B cell (primary cell): Measurements from ENCODE around the gene THRA. TPM values are rescaled to one million over a fixed set of nuclear protein-coding genes. Genes with fewer than 3 reads are reported as not detected.
A peak's percentile ranks its signal among the peaks of the same experiment; 100 is the strongest.

Experiments
- ATAC-seq: fragments of 200-7000 bp; cut with Tn5 transposase; one replicate; pipeline ENCODE4 v1.10.0; 2021; ENCODE audit warnings: low read depth, mild to moderate bottlenecking, moderate number of reproducible peaks, moderate library complexity
- CTCF ChIA-PET: fragments of 350-600 bp; sonication (Branson Sonifier 250); formaldehyde crosslinking; loops from one replicate; lab custom pipeline; 2021; ENCODE audit warnings: antibody characterized with exemption, inconsistent platforms; lab: Charles Lee
- POLR2A ChIA-PET: fragments of 350-600 bp; sonication (Branson Sonifier 250); formaldehyde crosslinking; loops from one replicate; lab custom pipeline; 2021; ENCODE audit warnings: antibody characterized with exemption; lab: Charles Lee
- DNase-seq: peaks from one replicate; pipeline ENCODE4 v3.0.0; 2013
- H2AFZ ChIP-seq: 2 replicates; pipeline ENCODE4 v1.6.1; 2012; ENCODE audit warnings: mild to moderate bottlenecking, low read depth, low read length; ENCODE audit not compliant: insufficient read depth, poor library complexity, severe bottlenecking
- H3K27ac ChIP-seq, 2 donors: 1 replicate in 1 of 2; 2 replicates in 1 of 2; pipeline ENCODE4 v1.5.1; 2012 to 2013; ENCODE audit warnings: low read length in 2 of 2, mild to moderate bottlenecking in 2 of 2, moderate library complexity in 1 of 2
- H3K27me3 ChIP-seq, 4 experiments: fragments of 200-600 bp in 1 of 4; sonication (generic) in 1 of 4; replicated peaks in 1 of 4; 1 replicate in 2 of 4; 2 replicates in 2 of 4; pipeline versions ENCODE4 v1.6.1 to v1.7.0; 2013 to 2016; ENCODE audit warnings: low read length in 3 of 4, mild to moderate bottlenecking in 2 of 4, mixed read lengths in 1 of 4, moderate library complexity in 1 of 4; ENCODE audit not compliant: insufficient read depth in 4 of 4, control insufficient read depth in 3 of 4; ENCODE audit errors: control extremely low read depth in 1 of 4
- H3K36me3 ChIP-seq, 2 experiments: replicated peaks in 1 of 2; 1 replicate in 1 of 2; 2 replicates in 1 of 2; pipeline versions ENCODE4 v1.6.1 to v1.7.1; 2013; ENCODE audit warnings: low read length in 1 of 2; ENCODE audit not compliant: insufficient read depth in 2 of 2, control insufficient read depth in 1 of 2; ENCODE audit errors: control extremely low read depth in 1 of 2, extremely low read depth in 1 of 2
- H3K4me1 ChIP-seq, 2 donors: fragments of 200-600 bp in 1 of 2; sonication (generic) in 1 of 2; 1 replicate in 1 of 2; 2 replicates in 1 of 2; pipeline versions ENCODE4 v1.5.1 to v1.6.1; 2013 to 2017; ENCODE audit warnings: low read length in 2 of 2; ENCODE audit not compliant: control insufficient read depth in 2 of 2, insufficient read depth in 2 of 2
- H3K4me2 ChIP-seq: replicated peaks from 2 replicates; pipeline ENCODE3; 2012; ENCODE audit warnings: mild to moderate bottlenecking, low read depth, low read length; ENCODE audit not compliant: poor library complexity, severe bottlenecking
- H3K4me3 ChIP-seq, 5 experiments: fragments of 200-600 bp in 1 of 5; sonication (generic) in 1 of 5; 1 replicate in 3 of 5; 2 replicates in 2 of 5; pipeline versions ENCODE4 v1.5.1 to v1.7.0; 2011 to 2016; ENCODE audit warnings: low read length in 4 of 5, mild to moderate bottlenecking in 4 of 5, low read depth in 2 of 5, control low read depth in 1 of 5, moderate library complexity in 1 of 5; ENCODE audit not compliant: insufficient read depth in 1 of 5; ENCODE audit errors: control extremely low read depth in 1 of 5, extremely low read depth in 1 of 5
- H3K79me2 ChIP-seq: fragments of 200-600 bp; sonication (generic); one replicate; pipeline ENCODE4 v1.6.0; 2016; ENCODE audit warnings: low read length; ENCODE audit not compliant: control insufficient read depth, insufficient read depth
- H3K9ac ChIP-seq: fragments of 200-600 bp; sonication (generic); 2 replicates; pipeline ENCODE4 v1.6.1; 2017; ENCODE audit warnings: mild to moderate bottlenecking, low read length, moderate library complexity
- H3K9me3 ChIP-seq, 3 donors: one replicate each; pipeline versions ENCODE4 v1.6.1 to v1.7.1; 2013; ENCODE audit warnings: low read length in 2 of 3; ENCODE audit not compliant: control insufficient read depth in 2 of 3, insufficient read depth in 1 of 3; ENCODE audit errors: control extremely low read depth in 1 of 3
- H4K20me1 ChIP-seq: 2 replicates; pipeline ENCODE4 v1.6.0; 2012; ENCODE audit warnings: mild to moderate bottlenecking, low read length; ENCODE audit not compliant: insufficient read depth, control insufficient read depth, poor library complexity, severe bottlenecking
- H3K27ac Mint-ChIP-seq: one replicate; pipeline ENCODE4 v1.8.0; 2021; ENCODE audit warnings: mixed read lengths
- H3K27me3 Mint-ChIP-seq: one replicate; pipeline ENCODE4 v1.8.0; 2021; ENCODE audit warnings: mixed read lengths
- H3K4me1 Mint-ChIP-seq: one replicate; pipeline ENCODE4 v1.8.0; 2021; ENCODE audit warnings: mixed read lengths
- H3K4me3 Mint-ChIP-seq: one replicate; pipeline ENCODE4 v1.8.0; 2021; ENCODE audit warnings: mixed read lengths
- H3K9me3 Mint-ChIP-seq: one replicate; pipeline ENCODE4 v1.8.0; 2022; ENCODE audit warnings: mixed read lengths; ENCODE audit not compliant: insufficient read depth
- CTCF ChIP-seq: fragments of 200-600 bp; IDR thresholded peaks from one replicate; pipeline ENCODE4 v1.8.0; 2022; ENCODE audit warnings: antibody characterized with exemption, mild to moderate bottlenecking
- EZH2 ChIP-seq: IDR thresholded peaks from 2 replicates; pipeline ENCODE4 v1.6.1; 2012; ENCODE audit warnings: borderline replicate concordance, low read depth, mild to moderate bottlenecking, moderate library complexity, low read length; ENCODE audit not compliant: insufficient read depth, poor library complexity, severe bottlenecking
- WGBS: methylation state at CpG from one replicate; pipeline ENCODE4 v1.1.5; 2013; ENCODE audit warnings: missing lambda C conversion rate; ENCODE audit not compliant: insufficient coverage; 5-methylcytosine and 5-hydroxymethylcytosine counted together
- intact Hi-C: fragments of 100-400 bp; cut with micrococcal nuclease; formaldehyde crosslinking; loops from one replicate; pipeline ENCODE4 v1.10.0; 2022
- polyA plus RNA-seq: library from polyadenylated mRNA; depleted of rRNA; stranded (reverse); fragments of >200 nt; gene quantifications from 2 replicates; pipeline ENCODE4 v1.2.3, GENCODE V29; 2012
- total RNA-seq, 2 donors: library from RNA; stranded (reverse); fragments of 120-200 nt in 1 of 2; gene quantifications; 1 replicate in 1 of 2; 2 replicates in 1 of 2; pipeline versions ENCODE4 v1.2.3 to v1.2.4, GENCODE V29; 2013 to 2022

The THRA gene
- total and polyA plus RNA-seq, 2 donors (not counting 1 experiment from before 2014, with no cell fraction given) = 8.0 to 17.1 TPM

- Mint-ChIP-seq H3K27me3 (no peaks in the 10 kb centered on the region), H3K4me1 (peaks cover 73% of the 10 kb centered on the region), H3K4me3 (peak overlapping the region; percentile 88), H3K27ac (peak overlapping the region; percentile 75), H3K9me3 (no peaks in the 10 kb centered on the region)
- WGBS = 32% methylated on average over 7 of the region's 8 CpGs
- Histone ChIP-seq H2AFZ (no peak overlapping the region), H3K4me1 (peaks cover 54 to 56% of the 10 kb centered on the region in 2 donors), H3K27ac (peak overlapping the region in 1 of 2 donors; percentile 23), H3K4me3 (no peak overlapping the region), H3K36me3 (peaks cover 0 to 2% of the 10 kb centered on the region in 2 experiments), H3K79me2 (peaks cover 33% of the 10 kb centered on the region), H3K27me3 (no peaks in the 10 kb centered on the region), H3K9me3 (no peaks in the 10 kb centered on the region), H3K4me2 (peak overlapping the region; percentile 86), H4K20me1 (peaks cover 34% of the 10 kb centered on the region), H3K9ac (no peak overlapping the region)
- ChIA-PET CTCF (interaction anchor here (1.4 to 8.4 kb wide), 3 partner anchors 12 to 41 kb away, joined by 5 to 128 read pairs (median 70); partner anchors contain the start of gene NR1D1), POLR2A (interaction anchor here (0.6 kb wide), 1 partner anchor 88 kb away, joined by 3 read pairs; no protein-coding TSS in a partner anchor)
- TF ChIP-seq EZH2 (no peak), CTCF (no peak)
- intact Hi-C loops = no loop called here
- ATAC-seq (no peak), DNase-seq (no peak)
Observed at GRCh38 chr17:40070709-40071312, 8.0 kb downstream of the THRA start.
